Urothelium cell line (cell line): ENCODE results near the gene FAM153A.
"Not testable (repeated sequence)": the region's sequence is repeated elsewhere in the genome, so short reads cannot be mapped to it uniquely, and the experiment has no call there.

ENCODE experiments used
- DNase-seq: peaks from one replicate; pipeline ENCODE4 v3.0.0; 2011; ENCODE audit warnings: low spot score, mixed read lengths
- FAIRE-seq: peaks from 2 replicates; lab custom pipeline; 2011; peaks lifted over from hg19 to GRCh38; lab: Jason Lieb, UNC

Gene FAM153A

GRCh38 chr5:177760954-177761353 is 21.7 kb downstream of the FAM153A start:
- DNase-seq, FAIRE-seq: not testable (repeated sequence)

- FAIRE-seq, DNase-seq: not testable (repeated sequence)
Observed at GRCh38 chr5:177747354-177747753, 35.3 kb downstream of the FAM153A start.

GRCh38 chr5:177724858-177725257 is 57.8 kb downstream of the FAM153A start:
- FAIRE-seq, DNase-seq: not testable (repeated sequence)

- DNase-seq, FAIRE-seq: not testable (repeated sequence)
Observed at GRCh38 chr5:177723831-177724485, 58.7 kb downstream of the FAM153A start.

- not testable (repeated sequence) for FAIRE-seq, DNase-seq
Observed at GRCh38 chr5:177722829-177723228, 59.9 kb downstream of the FAM153A start.

GRCh38 chr5:177719989-177720388 is 62.7 kb downstream of the FAM153A start:
- not testable (repeated sequence) for DNase-seq, FAIRE-seq

- not testable (repeated sequence) for DNase-seq, FAIRE-seq
Observed at GRCh38 chr5:177715423-177715822, 67.3 kb downstream of the FAM153A start.

- DNase-seq, FAIRE-seq: not testable (repeated sequence)
Observed at GRCh38 chr5:177696100-177696499, 86.6 kb downstream of the FAM153A start.

- not testable (repeated sequence) for DNase-seq, FAIRE-seq
Observed at GRCh38 chr5:177695356-177695930, 87.3 kb downstream of the FAM153A start.

GRCh38 chr5:177694518-177694835 is 88.2 kb downstream of the FAM153A start:
- not testable (repeated sequence) for FAIRE-seq, DNase-seq

- not testable (repeated sequence) for FAIRE-seq, DNase-seq
Observed at GRCh38 chr5:177693671-177694517, 88.8 kb downstream of the FAM153A start.

GRCh38 chr5:177692969-177693368 is 89.7 kb downstream of the FAM153A start:
- FAIRE-seq, DNase-seq: not testable (repeated sequence)

GRCh38 chr5:177692507-177692906 is 90.2 kb downstream of the FAM153A start:
- DNase-seq, FAIRE-seq: not testable (repeated sequence)

GRCh38 chr5:177689011-177689610 is 93.6 kb downstream of the FAM153A start:
- not testable (repeated sequence) for DNase-seq, FAIRE-seq

GRCh38 chr5:177688091-177688490 is 94.6 kb downstream of the FAM153A start:
- FAIRE-seq, DNase-seq: not testable (repeated sequence)

GRCh38 chr5:177681920-177682319 is 100.8 kb downstream of the FAM153A start:
- FAIRE-seq, DNase-seq: not testable (repeated sequence)
